ENCODE data around the gene DDX5.
A peak's percentile ranks its signal among the peaks of the same experiment; 100 is the strongest.

Gene DDX5

DNA sequence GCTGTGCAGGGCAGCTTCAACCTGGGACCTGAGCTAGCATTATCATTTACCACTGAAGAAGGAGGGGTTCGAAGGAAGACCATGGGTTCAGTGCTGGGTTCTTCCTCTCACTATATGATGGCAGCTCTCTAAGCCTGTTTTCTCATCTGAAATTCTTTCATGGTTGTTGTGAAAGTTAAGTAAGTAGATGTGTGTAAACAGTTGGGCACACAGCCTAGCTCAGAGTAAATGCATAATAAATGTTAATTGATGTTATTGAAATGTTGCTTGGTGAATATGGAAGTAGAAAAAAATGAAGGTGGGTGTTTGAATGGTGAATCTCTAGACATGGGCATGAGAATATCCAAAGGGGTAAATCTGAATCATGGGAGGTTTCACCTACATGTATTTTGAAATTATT, 9.7 kb upstream of the DDX5 start:
- Histone ChIP-seq H4K91ac (ENCODE audit: low read length) (no peak overlapping the region), H3K9me3 (ENCODE audit: control insufficient read depth, low read length) (no peaks in the 10 kb centered on the region), H3K18ac (ENCODE audit: low read depth in 1 of 2, low read length in 2 of 2) (no peak overlapping the region), H3K4me3 (ENCODE audit: insufficient read depth in 1 of 2, low read depth in 1 of 2, low read length in 2 of 2) (no peak overlapping the region), H4K8ac (ENCODE audit: low read length) (no peak overlapping the region), H3K27me3 (ENCODE audit: control insufficient read depth in 1 of 2, insufficient read depth in 1 of 2, low read length in 2 of 2) (no peaks in the 10 kb centered on the region), H3K9ac (ENCODE audit: low read length) (no peak overlapping the region), H3K4me1 (ENCODE audit: control insufficient read depth, insufficient read depth, low read depth, low read length) (no peaks in the 10 kb centered on the region), H2AK5ac (ENCODE audit: low read length, severe bottlenecking) (no peak overlapping the region), H2BK5ac (ENCODE audit: low read depth, low read length, poor library complexity, severe bottlenecking) (no peak overlapping the region), H3K4ac (ENCODE audit: low read depth in 1 of 2, low read length in 2 of 2) (no peak overlapping the region), H3K14ac (ENCODE audit: low read length in 2 of 2) (no peak overlapping the region), H2BK15ac (ENCODE audit: low read depth, poor library complexity, severe bottlenecking) (no peak overlapping the region), H3K36me3 (ENCODE audit: control insufficient read depth in 1 of 2, insufficient read depth in 2 of 2, low read depth in 1 of 2, low read length in 2 of 2) (peaks cover 14 to 94% of the 10 kb centered on the region in 2 experiments), H3K4me2 (ENCODE audit: low read length, poor library complexity, severe bottlenecking) (no peak overlapping the region), H2BK120ac (ENCODE audit: low read depth, low read length) (no peak overlapping the region), H2BK12ac (ENCODE audit: low read length in 2 of 2) (no peak overlapping the region), H3K23ac (ENCODE audit: low read length in 2 of 2) (no peak overlapping the region), H3K79me1 (replicated peaks; ENCODE audit: low read length, poor library complexity, severe bottlenecking) (peaks cover 20% of the 10 kb centered on the region), H3K27ac (ENCODE audit: low read length, poor library complexity, severe bottlenecking) (no peak overlapping the region), H2AFZ (ENCODE audit: low read depth, low read length) (no peak overlapping the region)
- no peak for DNase-seq
- 94% methylated on average over 1 of the region's 1 CpG for WGBS

DNA sequence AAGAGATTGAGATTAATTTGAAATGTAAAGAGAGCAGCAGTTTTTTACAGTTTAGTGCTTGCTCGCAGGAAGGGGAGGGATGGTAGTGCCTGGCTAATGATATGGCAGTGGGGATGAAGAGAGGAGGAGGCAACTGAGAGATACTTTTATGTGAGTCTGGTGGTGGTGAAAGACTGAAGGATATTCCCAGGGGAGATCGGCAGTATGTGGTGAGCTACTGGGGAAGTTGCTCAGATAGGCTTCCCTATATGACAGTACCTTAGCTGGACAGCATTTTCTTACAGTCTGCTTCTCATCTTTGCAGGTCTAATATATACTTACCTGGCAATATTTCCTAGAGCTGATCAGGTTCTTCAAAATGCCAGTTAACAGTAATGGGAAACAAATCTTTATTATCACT, 9.3 kb upstream of the DDX5 start:
- peaks cover 15 to 94% of the 10 kb centered on the region in 2 experiments for H3K36me3 ChIP-seq (ENCODE audit: control insufficient read depth in 1 of 2, insufficient read depth in 2 of 2, low read depth in 1 of 2, low read length in 2 of 2)
- H2AFZ ChIP-seq (ENCODE audit: low read depth, low read length), result no peak overlapping the region
- 96% methylated on average over 1 of the region's 2 CpGs for WGBS

DNA sequence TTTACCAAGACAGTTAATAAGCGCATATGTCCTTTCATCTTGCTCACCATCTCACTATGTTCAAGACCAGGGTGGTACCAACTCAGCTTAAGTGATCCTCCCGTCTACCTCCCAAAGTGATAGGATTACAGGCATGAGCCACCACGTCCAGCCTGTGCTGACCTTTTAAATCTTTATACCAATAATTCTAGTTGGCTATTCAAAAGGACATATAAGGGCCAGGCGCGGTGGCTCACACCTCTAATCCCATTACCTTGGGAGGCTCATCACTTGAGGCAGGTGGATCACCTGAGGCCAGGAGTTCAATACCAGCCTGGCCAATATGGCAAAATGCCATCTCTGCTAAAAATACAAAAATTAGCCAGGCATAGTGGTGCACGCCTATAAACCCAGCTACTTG, 3.1 kb upstream of the DDX5 start:
- no peak overlapping the region for H3K18ac ChIP-seq (ENCODE audit: low read depth in 1 of 2, low read length in 2 of 2)
- H3K9me3 ChIP-seq (ENCODE audit: control insufficient read depth, low read length), result no peaks in the 10 kb centered on the region
- H2BK12ac ChIP-seq (ENCODE audit: low read length in 2 of 2), result no peak overlapping the region
- H2BK15ac ChIP-seq (ENCODE audit: low read depth, poor library complexity, severe bottlenecking), result no peak overlapping the region
- H3K27ac ChIP-seq (ENCODE audit: low read length, poor library complexity, severe bottlenecking), result no peak overlapping the region
- no peak overlapping the region for H2AK5ac ChIP-seq (ENCODE audit: low read length, severe bottlenecking)
- no peak overlapping the region for H2AFZ ChIP-seq (ENCODE audit: low read depth, low read length)
- 97% methylated on average over 6 of the region's 6 CpGs for WGBS
- peak overlapping the region in 1 of 2 experiments; percentile 48 for H3K4me3 ChIP-seq (ENCODE audit: insufficient read depth in 1 of 2, low read depth in 1 of 2, low read length in 2 of 2)
- peaks cover 10 to 59% of the 10 kb centered on the region in 2 experiments for H3K36me3 ChIP-seq (ENCODE audit: control insufficient read depth in 1 of 2, insufficient read depth in 2 of 2, low read depth in 1 of 2, low read length in 2 of 2)
- H3K9ac ChIP-seq (ENCODE audit: low read length), result peak overlapping the region; percentile 38
- no peak overlapping the region for H2BK5ac ChIP-seq (ENCODE audit: low read depth, low read length, poor library complexity, severe bottlenecking)
- H3K4me1 ChIP-seq (ENCODE audit: control insufficient read depth, insufficient read depth, low read depth, low read length), result peaks cover 5% of the 10 kb centered on the region
- no peak for DNase-seq
- no peaks in the 10 kb centered on the region for H3K27me3 ChIP-seq (ENCODE audit: control insufficient read depth in 1 of 2, insufficient read depth in 1 of 2, low read length in 2 of 2)
- H4K91ac ChIP-seq (ENCODE audit: low read length), result no peak overlapping the region
- peaks cover 10% of the 10 kb centered on the region for H3K79me1 ChIP-seq (replicated peaks; ENCODE audit: low read length, poor library complexity, severe bottlenecking)
- no peak overlapping the region for H3K4me2 ChIP-seq (ENCODE audit: low read length, poor library complexity, severe bottlenecking)
- no peak overlapping the region for H4K8ac ChIP-seq (ENCODE audit: low read length)
- no peak overlapping the region for H3K4ac ChIP-seq (ENCODE audit: low read depth in 1 of 2, low read length in 2 of 2)
- H3K14ac ChIP-seq (ENCODE audit: low read length in 2 of 2), result no peak overlapping the region
- H2BK120ac ChIP-seq (ENCODE audit: low read depth, low read length), result no peak overlapping the region
- peak overlapping the region; percentile 5 to 52 for H3K23ac ChIP-seq (ENCODE audit: low read length in 2 of 2)

More for the DNA sequence above, 9.3 kb upstream of the DDX5 start:
- no peak overlapping the region for H4K91ac ChIP-seq (ENCODE audit: low read length)
- H2BK15ac ChIP-seq (ENCODE audit: low read depth, poor library complexity, severe bottlenecking), result no peak overlapping the region
- H3K9me3 ChIP-seq (ENCODE audit: control insufficient read depth, low read length), result no peaks in the 10 kb centered on the region
- no peak overlapping the region for H3K27ac ChIP-seq (ENCODE audit: low read length, poor library complexity, severe bottlenecking)
- H2BK5ac ChIP-seq (ENCODE audit: low read depth, low read length, poor library complexity, severe bottlenecking), result no peak overlapping the region
- H3K4ac ChIP-seq (ENCODE audit: low read depth in 1 of 2, low read length in 2 of 2), result no peak overlapping the region
- H3K14ac ChIP-seq (ENCODE audit: low read length in 2 of 2), result no peak overlapping the region
- no peak overlapping the region for H3K23ac ChIP-seq (ENCODE audit: low read length in 2 of 2)
- H4K8ac ChIP-seq (ENCODE audit: low read length), result no peak overlapping the region
- no peak overlapping the region for H3K18ac ChIP-seq (ENCODE audit: low read depth in 1 of 2, low read length in 2 of 2)
- peaks cover 23% of the 10 kb centered on the region for H3K79me1 ChIP-seq (replicated peaks; ENCODE audit: low read length, poor library complexity, severe bottlenecking)
- H2BK12ac ChIP-seq (ENCODE audit: low read length in 2 of 2), result no peak overlapping the region
- no peaks in the 10 kb centered on the region for H3K27me3 ChIP-seq (ENCODE audit: control insufficient read depth in 1 of 2, insufficient read depth in 1 of 2, low read length in 2 of 2)
- H3K9ac ChIP-seq (ENCODE audit: low read length), result peak overlapping the region; percentile 25
- H2BK120ac ChIP-seq (ENCODE audit: low read depth, low read length), result no peak overlapping the region
- no peak for DNase-seq
- no peaks in the 10 kb centered on the region for H3K4me1 ChIP-seq (ENCODE audit: control insufficient read depth, insufficient read depth, low read depth, low read length)
- H2AK5ac ChIP-seq (ENCODE audit: low read length, severe bottlenecking), result no peak overlapping the region
- no peak overlapping the region for H3K4me2 ChIP-seq (ENCODE audit: low read length, poor library complexity, severe bottlenecking)
- H3K4me3 ChIP-seq (ENCODE audit: insufficient read depth in 1 of 2, low read depth in 1 of 2, low read length in 2 of 2), result no peak overlapping the region

DNA sequence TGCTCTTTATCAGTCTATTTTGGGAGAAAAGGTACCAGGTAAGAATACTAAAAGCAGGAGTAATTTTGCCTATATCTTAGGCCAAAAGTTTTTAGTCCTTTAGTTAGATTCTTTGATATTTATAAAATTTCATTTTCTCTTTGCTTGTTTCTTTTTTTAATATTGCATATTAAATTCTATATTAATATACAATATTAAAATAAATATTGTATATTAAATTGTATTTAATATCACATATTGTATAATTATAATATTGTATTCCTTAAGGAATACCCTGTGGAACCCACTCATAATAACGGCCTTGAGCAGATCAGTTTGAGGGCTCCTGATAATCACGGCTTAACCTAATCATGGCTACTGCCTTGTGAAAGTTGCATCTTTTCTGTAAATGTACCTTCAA, 2.6 kb upstream of the DDX5 start:
- Histone ChIP-seq H2AFZ (ENCODE audit: low read depth, low read length) (no peak overlapping the region), H2BK15ac (ENCODE audit: low read depth, poor library complexity, severe bottlenecking) (no peak overlapping the region), H2AK5ac (ENCODE audit: low read length, severe bottlenecking) (no peak overlapping the region), H3K9ac (ENCODE audit: low read length) (peak overlapping the region; percentile 100), H3K14ac (ENCODE audit: low read length in 2 of 2) (no peak overlapping the region), H2BK5ac (ENCODE audit: low read depth, low read length, poor library complexity, severe bottlenecking) (no peak overlapping the region), H3K18ac (ENCODE audit: low read depth in 1 of 2, low read length in 2 of 2) (no peak overlapping the region), H3K4me2 (ENCODE audit: low read length, poor library complexity, severe bottlenecking) (no peak overlapping the region), H3K79me1 (replicated peaks; ENCODE audit: low read length, poor library complexity, severe bottlenecking) (peaks cover 10% of the 10 kb centered on the region), H3K4ac (ENCODE audit: low read depth in 1 of 2, low read length in 2 of 2) (no peak overlapping the region), H2BK120ac (ENCODE audit: low read depth, low read length) (no peak overlapping the region), H3K4me1 (ENCODE audit: control insufficient read depth, insufficient read depth, low read depth, low read length) (peaks cover 5% of the 10 kb centered on the region), H4K91ac (ENCODE audit: low read length) (no peak overlapping the region), H3K27me3 (ENCODE audit: control insufficient read depth in 1 of 2, insufficient read depth in 1 of 2, low read length in 2 of 2) (no peaks in the 10 kb centered on the region), H3K27ac (ENCODE audit: low read length, poor library complexity, severe bottlenecking) (no peak overlapping the region), H3K4me3 (ENCODE audit: insufficient read depth in 1 of 2, low read depth in 1 of 2, low read length in 2 of 2) (peak overlapping the region in 1 of 2 experiments; percentile 93), H3K23ac (ENCODE audit: low read length in 2 of 2) (no peak overlapping the region), H4K8ac (ENCODE audit: low read length) (no peak overlapping the region), H3K9me3 (ENCODE audit: control insufficient read depth, low read length) (no peaks in the 10 kb centered on the region), H2BK12ac (ENCODE audit: low read length in 2 of 2) (no peak overlapping the region), H3K36me3 (ENCODE audit: control insufficient read depth in 1 of 2, insufficient read depth in 2 of 2, low read depth in 1 of 2, low read length in 2 of 2) (peaks cover 10 to 59% of the 10 kb centered on the region in 2 experiments)
- no peak for DNase-seq
- WGBS, result 94% methylated on average over 2 of the region's 2 CpGs
